Natural killer cell (primary cell): ENCODE measurements around the gene WEE2. TPM values are rescaled to one million over a fixed set of nuclear protein-coding genes. Genes with fewer than 3 reads are reported as not detected.

ENCODE experiments used
- ATAC-seq, 3 donors: fragments of 150-1000 bp in 2 of 3; fragments of 200-7000 bp in 1 of 3; cut with Tn5 transposase; 1 replicate in 1 of 3; 2 replicates in 2 of 3; pipeline ENCODE4 v1.10.0; 2021; ENCODE audit warnings: mild to moderate bottlenecking in 2 of 3, moderate library complexity in 2 of 3
- DNase-seq, 2 donors: peaks; one replicate each; pipeline versions ENCODE4 v3.0.0 to v3.0.0-alpha.2; 2013 to 2021; ENCODE audit warnings: mixed read lengths in 1 of 2
- H3K27ac ChIP-seq: one replicate; pipeline ENCODE4 v1.5.1; 2013; ENCODE audit warnings: mild to moderate bottlenecking, low read length
- H3K27me3 ChIP-seq: one replicate; pipeline ENCODE4 v1.6.1; 2013; ENCODE audit warnings: low read length; ENCODE audit not compliant: control insufficient read depth, insufficient read depth
- H3K36me3 ChIP-seq: one replicate; pipeline ENCODE4 v1.6.1; 2013; ENCODE audit warnings: low read length; ENCODE audit not compliant: control insufficient read depth, insufficient read depth
- H3K4me1 ChIP-seq: one replicate; pipeline ENCODE4 v1.6.1; 2013; ENCODE audit warnings: low read length; ENCODE audit not compliant: control insufficient read depth, insufficient read depth
- H3K4me3 ChIP-seq: one replicate; pipeline ENCODE4 v1.5.1; 2013; ENCODE audit warnings: low read length
- H3K9me3 ChIP-seq: one replicate; pipeline ENCODE4 v1.6.1; 2013; ENCODE audit warnings: low read length; ENCODE audit not compliant: control insufficient read depth, insufficient read depth
- H3K27ac Mint-ChIP-seq, 2 donors: one replicate each; pipeline ENCODE4 v1.8.0; 2022; ENCODE audit warnings: mild to moderate bottlenecking in 2 of 2, mixed read lengths in 2 of 2, moderate library complexity in 1 of 2
- H3K27me3 Mint-ChIP-seq, 2 donors: one replicate each; pipeline ENCODE4 v1.8.0; 2022; ENCODE audit warnings: low read depth in 2 of 2, mixed read lengths in 2 of 2
- H3K36me3 Mint-ChIP-seq: one replicate; pipeline ENCODE4 v1.8.0; 2022; ENCODE audit warnings: mixed read lengths
- H3K4me1 Mint-ChIP-seq, 2 donors: one replicate each; pipeline ENCODE4 v1.8.0; 2022; ENCODE audit warnings: mixed read lengths in 2 of 2
- H3K4me3 Mint-ChIP-seq: one replicate; pipeline ENCODE4 v1.8.0; 2022; ENCODE audit warnings: mild to moderate bottlenecking, moderate library complexity, mixed read lengths
- H3K9me3 Mint-ChIP-seq, 2 donors: one replicate each; pipeline ENCODE4 v1.8.0; 2022; ENCODE audit warnings: mixed read lengths in 2 of 2
- WGBS: methylation state at CpG from one replicate; pipeline ENCODE4 v1.1.7; 2013; ENCODE audit warnings: missing lambda C conversion rate; ENCODE audit not compliant: insufficient coverage; 5-methylcytosine and 5-hydroxymethylcytosine counted together
- intact Hi-C: fragments of 100-400 bp; cut with micrococcal nuclease; formaldehyde crosslinking; loops from one replicate; pipeline ENCODE4 v1.14.2; 2022
- total RNA-seq, 4 donors: library from RNA; stranded (reverse); fragments of 120-200 nt in 1 of 4; gene quantifications; one replicate each; pipeline versions ENCODE4 v1.2.3 to v1.2.4, GENCODE V29; 2013 to 2022
- TF ChIP-seq, protein P1 (sequence below): fragments of 200-600 bp; IDR thresholded peaks from one replicate; pipeline ENCODE4 v1.8.0; 2022; ENCODE audit warnings: antibody characterized with exemption

WEE2 gene
- total RNA-seq, 3 donors from 2014 or later (not counting 1 experiment from before 2014, with no cell fraction given): 0.16 to 0.68 (median 0.23) TPM

DNA sequence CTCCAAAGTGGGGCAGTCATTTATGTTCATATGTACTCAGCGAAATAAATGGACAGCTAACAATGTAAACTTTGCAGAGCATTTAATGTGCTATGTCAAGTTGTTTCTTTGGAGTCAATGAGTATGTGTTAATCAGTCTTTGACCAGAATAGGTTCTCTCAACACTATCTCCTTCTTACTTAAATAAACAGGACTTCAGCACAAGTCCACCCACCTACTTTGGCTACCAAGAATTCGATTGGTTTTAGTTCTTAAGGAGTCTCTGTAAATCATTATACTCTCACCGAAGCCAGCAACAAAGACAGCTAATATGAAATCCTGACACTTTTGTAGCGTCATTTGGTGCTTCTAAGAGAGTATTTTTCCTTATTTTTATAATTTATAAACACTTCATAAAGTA lies 6.9 kb downstream of the WEE2 start:
- no peaks in the 10 kb centered on the region for H3K27me3 ChIP-seq
- Mint-ChIP-seq H3K27ac (no peak overlapping the region), H3K4me3 (no peak overlapping the region), H3K9me3 (no peaks in the 10 kb centered on the region), H3K36me3 (no peaks in the 10 kb centered on the region), H3K27me3 (no peaks in the 10 kb centered on the region), H3K4me1 (peaks cover 14 to 19% of the 10 kb centered on the region in 2 donors)
- TF ChIP-seq, protein P1, sequence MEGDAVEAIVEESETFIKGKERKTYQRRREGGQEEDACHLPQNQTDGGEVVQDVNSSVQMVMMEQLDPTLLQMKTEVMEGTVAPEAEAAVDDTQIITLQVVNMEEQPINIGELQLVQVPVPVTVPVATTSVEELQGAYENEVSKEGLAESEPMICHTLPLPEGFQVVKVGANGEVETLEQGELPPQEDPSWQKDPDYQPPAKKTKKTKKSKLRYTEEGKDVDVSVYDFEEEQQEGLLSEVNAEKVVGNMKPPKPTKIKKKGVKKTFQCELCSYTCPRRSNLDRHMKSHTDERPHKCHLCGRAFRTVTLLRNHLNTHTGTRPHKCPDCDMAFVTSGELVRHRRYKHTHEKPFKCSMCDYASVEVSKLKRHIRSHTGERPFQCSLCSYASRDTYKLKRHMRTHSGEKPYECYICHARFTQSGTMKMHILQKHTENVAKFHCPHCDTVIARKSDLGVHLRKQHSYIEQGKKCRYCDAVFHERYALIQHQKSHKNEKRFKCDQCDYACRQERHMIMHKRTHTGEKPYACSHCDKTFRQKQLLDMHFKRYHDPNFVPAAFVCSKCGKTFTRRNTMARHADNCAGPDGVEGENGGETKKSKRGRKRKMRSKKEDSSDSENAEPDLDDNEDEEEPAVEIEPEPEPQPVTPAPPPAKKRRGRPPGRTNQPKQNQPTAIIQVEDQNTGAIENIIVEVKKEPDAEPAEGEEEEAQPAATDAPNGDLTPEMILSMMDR: no peak
- 95% methylated on average over 2 of the region's 4 CpGs for WGBS
- intact Hi-C loops: no loop called here
- H3K4me3 ChIP-seq: no peak overlapping the region
- DNase-seq (no peak), ATAC-seq (no peak)
- H3K4me1 ChIP-seq: no peaks in the 10 kb centered on the region
- H3K27ac ChIP-seq: no peak overlapping the region
- no peaks in the 10 kb centered on the region for H3K9me3 ChIP-seq
- H3K36me3 ChIP-seq: no peaks in the 10 kb centered on the region

DNA sequence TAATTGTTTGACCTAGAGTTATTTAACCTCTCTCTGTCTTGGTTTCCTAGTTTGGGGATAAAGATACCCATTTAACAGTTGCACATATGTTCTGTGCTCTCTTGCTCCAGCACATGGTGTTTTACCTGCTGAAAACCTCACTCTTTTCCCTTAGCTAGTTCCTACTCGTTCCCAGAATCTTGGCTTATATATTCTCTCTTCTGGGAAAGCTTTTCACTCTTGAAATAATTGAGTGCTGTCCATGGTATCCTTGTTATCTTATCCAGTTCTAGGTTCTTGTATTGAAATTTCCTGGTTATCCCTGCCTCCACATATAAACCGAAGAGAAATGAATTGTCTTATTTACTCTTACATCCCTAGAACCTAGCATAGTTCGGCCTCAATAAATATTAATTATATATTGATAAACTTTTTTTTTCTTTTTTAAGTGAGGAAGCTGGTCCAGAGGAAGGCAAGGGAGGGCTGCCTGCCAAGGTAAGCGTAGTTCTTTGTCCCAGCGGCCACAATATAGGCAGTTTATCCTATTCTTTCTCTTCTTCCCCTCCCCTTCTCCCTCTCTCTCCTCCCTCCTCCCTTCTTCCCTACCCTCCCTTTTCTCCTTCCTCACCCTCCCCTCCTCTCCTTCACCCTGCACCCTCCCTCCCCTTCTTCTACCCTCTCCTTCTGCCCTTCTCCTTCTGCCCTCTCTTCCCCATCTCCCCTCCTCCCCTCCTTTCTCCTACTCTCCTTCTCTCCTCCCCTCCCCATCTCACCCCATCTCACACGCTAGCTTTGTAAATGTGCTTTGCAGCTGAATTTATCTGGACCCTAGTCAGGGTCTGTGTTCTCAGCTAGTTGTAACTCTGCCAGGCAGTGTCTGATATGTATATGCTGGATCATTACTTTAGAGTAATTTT lies 7.9 kb downstream of the WEE2 start:
- H3K27me3 Mint-ChIP-seq: no peaks in the 10 kb centered on the region
- no peaks in the 10 kb centered on the region for H3K36me3 ChIP-seq
- no peak for ATAC-seq

DNA sequence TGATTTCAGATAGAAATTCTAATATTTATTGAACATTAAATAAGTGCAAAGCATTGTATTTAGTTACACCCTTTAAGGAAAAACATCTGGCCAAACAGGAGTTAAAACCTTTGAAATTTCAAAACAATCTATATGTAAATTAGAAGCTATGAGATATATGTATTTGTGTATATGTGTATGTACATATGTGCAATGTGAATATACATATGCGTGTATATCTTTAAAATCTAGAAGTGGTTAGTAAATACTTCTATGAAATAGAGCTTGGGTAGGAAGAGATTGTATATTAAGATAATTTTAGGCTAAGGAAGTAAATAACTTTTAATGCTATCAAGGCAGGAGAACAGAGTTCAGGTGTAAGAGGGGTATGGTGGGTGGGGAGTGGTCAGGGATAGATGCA lies 9.3 kb downstream of the WEE2 start:
- no peak overlapping the region for H3K27ac Mint-ChIP-seq

More for the DNA sequence above, 7.9 kb downstream of the WEE2 start:
- Mint-ChIP-seq H3K4me3 (no peak overlapping the region), H3K9me3 (no peaks in the 10 kb centered on the region), H3K4me1 (peaks cover 9 to 11% of the 10 kb centered on the region in 2 donors), H3K27ac (no peak overlapping the region), H3K36me3 (no peaks in the 10 kb centered on the region)
- intact Hi-C loops: no loop called here
- Histone ChIP-seq H3K27ac (no peak overlapping the region), H3K9me3 (no peaks in the 10 kb centered on the region), H3K4me1 (no peaks in the 10 kb centered on the region), H3K4me3 (no peak overlapping the region), H3K27me3 (no peaks in the 10 kb centered on the region)
- WGBS: 93% methylated on average over 4 of the region's 6 CpGs
- DNase-seq: no peak
- TF ChIP-seq, protein P1: no peak

More for the DNA sequence above, 9.3 kb downstream of the WEE2 start:
- no peak for DNase-seq
- H3K4me1 Mint-ChIP-seq: no peaks in the 10 kb centered on the region
- no peaks in the 10 kb centered on the region for H3K36me3 Mint-ChIP-seq
- 100% methylated on average over 1 of the region's 1 CpG for WGBS
- no peaks in the 10 kb centered on the region for H3K27me3 ChIP-seq
- ATAC-seq: no peak
- TF ChIP-seq, protein P1: no peak
- no peaks in the 10 kb centered on the region for H3K4me1 ChIP-seq
- intact Hi-C loops: no loop called here
- no peak overlapping the region for H3K27ac ChIP-seq
- no peaks in the 10 kb centered on the region for H3K36me3 ChIP-seq
- no peak overlapping the region for H3K4me3 Mint-ChIP-seq
- H3K4me3 ChIP-seq: no peak overlapping the region
- no peaks in the 10 kb centered on the region for H3K9me3 Mint-ChIP-seq
- H3K27me3 Mint-ChIP-seq: no peaks in the 10 kb centered on the region
- H3K9me3 ChIP-seq: no peaks in the 10 kb centered on the region
